Measurements from ENCODE around the gene CTNNA2. TPM values are rescaled to one million over a fixed set of nuclear protein-coding genes. Genes with fewer than 3 reads are reported as not detected.

Gene CTNNA2
- total RNA-seq, 1 experiment from 2014 or later: 5.5 TPM

DNA sequence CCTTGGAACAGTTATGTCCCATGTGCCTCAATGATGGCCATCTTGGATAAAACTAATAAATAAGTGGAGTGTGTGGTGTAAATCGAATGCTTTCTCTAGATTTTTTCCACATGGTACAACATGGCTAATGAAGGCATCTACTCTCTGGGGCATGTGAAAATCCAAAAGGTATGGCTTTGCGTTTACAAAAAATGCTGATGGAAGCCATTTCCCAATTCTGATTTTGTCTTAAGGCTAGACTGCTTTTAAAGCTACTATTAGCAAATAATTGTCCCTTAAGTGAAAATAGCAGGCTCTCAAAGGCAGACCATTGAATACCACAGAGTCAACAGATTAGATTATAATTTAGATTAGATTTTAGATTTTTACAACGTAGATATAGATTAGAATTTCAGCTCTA, 608.0 kb downstream of the CTNNA2 start:
- H2BK15ac ChIP-seq (ENCODE audit: low read depth, low read length): no peak overlapping the region

More for the DNA sequence above, 608.0 kb downstream of the CTNNA2 start:
- Histone ChIP-seq H3K23me2 (ENCODE audit: insufficient read length, low read depth, low read length, poor library complexity, severe bottlenecking) (no peaks in the 10 kb centered on the region), H2AFZ (ENCODE audit: low read length) (no peak overlapping the region), H3K9ac (ENCODE audit: extremely low read depth, insufficient read length, low read length) (no peak overlapping the region), H3T11ph (ENCODE audit: low read length) (no peak overlapping the region), H4K8ac (replicated peaks; ENCODE audit: insufficient read length, low read depth, low read length) (no peak overlapping the region), H3K18ac (ENCODE audit: insufficient read length, low read depth, low read length) (no peak overlapping the region), H2BK5ac (ENCODE audit: insufficient read length, low read length) (no peak overlapping the region), H3K27ac (ENCODE audit: insufficient read length, low read depth, low read length) (no peak overlapping the region), H2BK12ac (ENCODE audit: insufficient read length, low read depth, low read length) (no peak overlapping the region), H4K91ac (ENCODE audit: insufficient read length, low read depth, low read length) (no peak overlapping the region), H3K4me1 (ENCODE audit: insufficient read depth, low read length) (no peaks in the 10 kb centered on the region), H3K4ac (ENCODE audit: low read depth, low read length) (no peak overlapping the region), H3K9me3 (ENCODE audit: control insufficient read depth, low read depth, low read length) (no peaks in the 10 kb centered on the region), H3K79me1 (ENCODE audit: insufficient read depth, low read depth, low read length, poor library complexity, severe bottlenecking) (no peaks in the 10 kb centered on the region), H4K5ac (ENCODE audit: insufficient read length, low read depth, low read length) (no peak overlapping the region), H2AK5ac (ENCODE audit: insufficient read length, low read length) (no peak overlapping the region), H4K20me1 (ENCODE audit: control insufficient read depth, insufficient read depth, insufficient read length) (no peaks in the 10 kb centered on the region), H3K23ac (ENCODE audit: insufficient read length, low read depth, low read length) (no peak overlapping the region), H2BK20ac (ENCODE audit: low read depth, low read length, poor library complexity, severe bottlenecking) (no peak overlapping the region), H3K56ac (ENCODE audit: insufficient read length, low read depth, low read length) (no peak overlapping the region), H3K79me2 (ENCODE audit: insufficient read depth, low read length) (no peaks in the 10 kb centered on the region), H2BK120ac (ENCODE audit: low read depth, low read length, poor library complexity, severe bottlenecking) (no peak overlapping the region), H3K14ac (ENCODE audit: insufficient read depth, low read length) (no peak overlapping the region), H3K27me3 (ENCODE audit: insufficient read depth, low read length) (no peaks in the 10 kb centered on the region), H3K4me2 (ENCODE audit: insufficient read depth, insufficient read length, low read length) (no peak overlapping the region)
- no peak overlapping the region for H3K4me3 Mint-ChIP-seq
- DNase-seq: no peak
- TF ChIP-seq, protein P1, sequence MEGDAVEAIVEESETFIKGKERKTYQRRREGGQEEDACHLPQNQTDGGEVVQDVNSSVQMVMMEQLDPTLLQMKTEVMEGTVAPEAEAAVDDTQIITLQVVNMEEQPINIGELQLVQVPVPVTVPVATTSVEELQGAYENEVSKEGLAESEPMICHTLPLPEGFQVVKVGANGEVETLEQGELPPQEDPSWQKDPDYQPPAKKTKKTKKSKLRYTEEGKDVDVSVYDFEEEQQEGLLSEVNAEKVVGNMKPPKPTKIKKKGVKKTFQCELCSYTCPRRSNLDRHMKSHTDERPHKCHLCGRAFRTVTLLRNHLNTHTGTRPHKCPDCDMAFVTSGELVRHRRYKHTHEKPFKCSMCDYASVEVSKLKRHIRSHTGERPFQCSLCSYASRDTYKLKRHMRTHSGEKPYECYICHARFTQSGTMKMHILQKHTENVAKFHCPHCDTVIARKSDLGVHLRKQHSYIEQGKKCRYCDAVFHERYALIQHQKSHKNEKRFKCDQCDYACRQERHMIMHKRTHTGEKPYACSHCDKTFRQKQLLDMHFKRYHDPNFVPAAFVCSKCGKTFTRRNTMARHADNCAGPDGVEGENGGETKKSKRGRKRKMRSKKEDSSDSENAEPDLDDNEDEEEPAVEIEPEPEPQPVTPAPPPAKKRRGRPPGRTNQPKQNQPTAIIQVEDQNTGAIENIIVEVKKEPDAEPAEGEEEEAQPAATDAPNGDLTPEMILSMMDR (conservative IDR thresholded peaks at IDR 0.05): no peak
- H3K36me3 Mint-ChIP-seq (ENCODE audit: insufficient read depth in 1 of 3, low read depth in 3 of 3): no peaks in the 10 kb centered on the region; a peak in 1 of 7 replicates
- H3K27me3 Mint-ChIP-seq (ENCODE audit: low read depth): no peaks in the 10 kb centered on the region
- H3K27ac Mint-ChIP-seq: no peak overlapping the region
- H3K4me1 Mint-ChIP-seq: no peaks in the 10 kb centered on the region
- WGBS (ENCODE audit: extremely low coverage, insufficient read length, low lambda C conversion rate): no CpG with 5 or more reads among the region's 3 CpGs
- H3K9me3 Mint-ChIP-seq: no peaks in the 10 kb centered on the region

Measured in H9 (cell line).